ENCODE measurements around the gene CDH20.

The CDH20 gene

GRCh38 chr18:61333271-61333745 lies at the start of gene CDH20:
CDH20 (plus strand) TSS chr18:61333430.
- no peak for DNase-seq

GRCh38 chr18:61284039-61284438 lies 49.2 kb upstream of the CDH20 start:
- DNase-seq: no peak

DNA sequence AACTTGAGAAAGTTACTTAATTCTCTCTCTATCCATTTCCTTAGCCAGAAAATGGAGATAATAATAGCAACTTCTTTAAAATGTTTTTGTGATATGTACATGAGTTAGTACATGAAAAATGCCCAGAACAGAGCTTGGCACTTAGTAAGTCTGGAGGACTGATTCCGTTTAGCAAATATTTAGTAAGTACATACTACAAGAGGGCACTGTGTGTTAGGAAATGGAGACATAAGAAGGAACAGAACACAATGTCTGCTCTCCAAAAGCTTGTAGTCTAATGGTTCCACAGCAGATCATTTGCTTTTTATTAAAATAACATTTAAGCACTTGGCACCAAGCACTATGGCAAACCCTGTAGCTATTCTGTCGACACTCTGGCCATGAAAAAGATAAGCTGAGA lies 47.5 kb upstream of the CDH20 start:
- no peak for DNase-seq

DNA sequence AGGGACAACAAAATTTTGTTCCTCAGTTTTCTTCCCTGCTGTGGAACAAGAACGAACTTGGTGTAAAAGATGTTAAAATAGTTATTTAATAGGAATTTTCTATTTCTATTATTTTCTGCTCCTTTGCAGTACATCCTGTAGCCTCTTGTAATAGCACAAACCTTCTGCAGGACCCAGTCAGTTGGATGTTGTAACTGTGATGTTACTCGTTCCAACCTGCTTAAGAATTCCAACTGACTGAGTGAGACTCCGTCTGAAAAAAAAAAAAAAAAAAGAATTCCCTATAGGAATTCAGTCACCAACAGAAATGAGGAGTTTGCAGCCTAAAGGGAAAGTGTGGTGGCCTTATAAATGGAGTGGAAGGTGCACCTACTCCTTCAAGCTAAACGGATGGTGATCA lies 46.4 kb upstream of the CDH20 start:
- no peak for DNase-seq

GRCh38 chr18:61290616-61291015 lies 42.6 kb upstream of the CDH20 start:
- DNase-seq: no peak

DNA sequence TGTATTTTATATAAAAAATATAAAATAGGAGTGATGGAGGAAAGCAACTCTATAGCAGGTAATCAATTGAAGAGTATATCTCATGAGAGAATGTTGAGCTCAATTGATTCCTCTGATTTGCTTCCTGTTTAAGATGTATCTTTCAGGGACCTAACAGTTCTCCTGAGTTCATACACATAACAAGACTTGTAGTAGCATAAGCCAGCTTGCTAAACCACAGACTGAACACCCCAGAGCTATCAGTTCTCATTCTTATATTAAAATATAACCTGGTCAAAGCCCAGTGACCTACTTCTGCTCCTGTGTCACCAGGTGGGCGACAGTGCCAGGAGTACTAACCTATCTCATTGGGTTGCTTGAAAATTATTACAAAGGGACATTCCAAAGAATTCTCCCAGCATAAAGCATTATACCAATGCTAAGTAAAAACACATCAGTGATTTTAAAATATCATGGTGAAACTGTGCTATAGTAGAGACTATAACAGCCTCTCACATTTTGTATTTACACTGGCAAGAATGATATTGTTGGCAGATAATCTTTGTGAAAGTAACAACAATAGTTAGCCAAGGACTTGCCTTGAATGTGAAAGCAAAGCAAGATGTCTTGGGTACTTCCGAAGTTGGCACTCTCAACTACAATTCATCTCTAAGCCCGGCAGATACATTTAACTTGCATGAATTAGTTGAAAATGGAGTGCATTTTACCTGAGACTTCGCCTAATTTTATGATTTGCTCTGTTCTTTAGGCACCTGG lies 40.8 kb upstream of the CDH20 start:
- DNase-seq: no peak

DNA sequence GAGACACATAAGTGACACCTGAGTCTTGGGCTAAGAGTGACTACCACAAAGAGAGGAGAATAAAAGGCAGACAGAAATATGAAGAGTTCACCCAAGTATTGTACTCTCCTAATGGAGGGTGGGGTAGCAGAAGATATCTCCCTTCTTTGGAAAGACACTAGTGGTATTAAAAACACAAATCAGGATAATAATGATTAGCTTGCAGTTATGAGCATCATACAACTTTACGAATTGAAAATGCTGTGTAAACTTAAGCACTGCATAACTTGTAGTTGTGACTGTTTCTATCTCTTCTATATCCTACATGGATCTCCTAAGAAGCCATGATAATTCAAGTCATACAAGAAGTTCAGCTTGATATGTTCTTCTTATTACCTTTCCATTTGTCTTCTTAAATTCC lies 38.1 kb upstream of the CDH20 start:
- DNase-seq: no peak

- no peak for DNase-seq
Observed at GRCh38 chr18:61308004-61308403, 25.2 kb upstream of the CDH20 start.

DNA sequence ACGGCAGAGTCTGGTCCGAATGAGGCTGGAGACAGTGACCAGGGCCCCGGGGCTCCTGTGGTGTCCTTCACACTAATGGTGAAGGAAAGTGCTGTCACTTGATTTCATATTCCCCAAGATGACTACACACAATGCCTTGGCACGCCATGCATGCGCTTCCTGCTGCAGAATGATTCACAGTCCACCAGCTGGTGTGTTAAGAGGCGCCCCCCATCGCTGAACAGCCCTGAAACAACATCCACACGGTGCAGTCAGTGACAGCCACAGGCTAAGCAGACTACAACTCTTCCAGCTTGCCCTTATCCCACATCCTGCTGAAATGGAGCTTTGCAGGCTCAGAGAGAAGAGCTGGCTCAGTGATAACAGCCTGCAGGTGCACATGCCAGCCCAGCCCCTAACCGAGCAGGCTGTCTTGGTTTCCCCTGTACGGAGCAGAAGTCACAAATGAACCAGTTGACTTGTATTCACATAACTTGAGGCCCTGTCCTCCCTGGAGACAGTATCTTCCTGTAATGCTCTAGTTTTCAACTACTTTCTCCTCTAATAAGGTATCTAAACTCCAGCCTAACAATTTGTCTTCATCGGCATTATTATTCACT lies 24.3 kb upstream of the CDH20 start:
- DNase-seq: no peak

GRCh38 chr18:61322265-61322873 lies 10.9 kb upstream of the CDH20 start:
- peak; percentile 73 for DNase-seq

DNA sequence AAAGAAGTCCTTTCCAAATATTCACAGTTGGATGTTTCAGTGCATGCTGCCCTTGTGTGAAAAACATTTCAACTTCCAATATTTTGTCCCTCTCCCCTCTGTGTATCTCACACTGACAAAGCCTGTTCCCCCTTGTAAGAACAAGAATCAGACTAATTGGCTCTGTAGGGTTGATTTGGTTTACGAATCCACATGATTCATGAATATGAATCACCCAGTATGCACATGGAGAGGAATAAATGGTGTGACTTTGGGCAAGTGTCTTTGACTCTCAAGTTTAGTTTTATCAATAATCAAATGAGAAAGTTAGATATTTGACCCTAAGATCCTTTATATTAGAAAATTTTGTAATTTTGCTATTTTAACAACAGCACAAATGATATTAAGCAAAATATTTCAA lies 9.3 kb upstream of the CDH20 start:
- no peak for DNase-seq

- DNase-seq: no peak
Observed at GRCh38 chr18:61326407-61326806, 6.8 kb upstream of the CDH20 start.

- DNase-seq: no peak
Observed at GRCh38 chr18:61329398-61329797, 3.8 kb upstream of the CDH20 start.

- no peak for DNase-seq
Observed at GRCh38 chr18:61331051-61331450, 2.2 kb upstream of the CDH20 start.

DNA sequence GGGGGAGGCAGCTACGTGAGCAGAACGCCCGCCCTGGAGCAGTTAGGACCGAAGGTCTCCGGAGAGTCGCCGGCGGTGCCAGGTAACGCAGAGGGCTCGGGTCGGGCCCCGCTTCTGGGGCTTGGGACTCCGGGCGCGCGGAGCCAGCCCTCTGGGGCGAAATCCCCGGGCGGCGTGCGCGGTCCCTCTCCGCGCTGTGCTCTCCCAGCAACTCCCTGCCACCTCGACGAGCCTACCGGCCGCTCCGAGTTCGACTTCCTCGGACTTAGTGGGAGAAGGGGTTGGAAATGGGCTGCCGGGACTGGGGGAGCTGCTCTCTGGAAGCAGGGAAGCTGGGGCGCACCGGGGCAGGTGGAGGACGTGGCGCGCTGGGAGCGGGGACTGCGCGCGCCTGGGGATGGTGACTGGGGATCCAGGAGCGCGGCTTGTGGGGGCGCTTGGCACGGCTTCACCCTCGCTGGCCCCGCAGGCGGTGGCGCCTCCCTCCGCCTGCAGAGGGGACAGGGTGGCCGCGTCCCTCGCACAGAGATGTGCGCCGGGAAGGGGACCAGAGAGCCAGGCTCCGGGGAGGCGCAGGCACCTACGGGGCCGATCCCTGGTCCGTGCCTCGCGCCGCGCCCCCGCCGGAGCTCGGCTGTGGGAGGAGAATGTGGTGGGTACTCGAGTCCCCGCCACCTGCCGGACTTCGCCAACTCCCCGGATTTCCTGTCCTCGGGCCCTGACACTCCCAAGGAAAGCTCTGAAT lies 688 bp downstream of the CDH20 start:
- no peak for DNase-seq

GRCh38 chr18:61334491-61334850 lies 1.2 kb downstream of the CDH20 start:
- no peak for DNase-seq

DNA sequence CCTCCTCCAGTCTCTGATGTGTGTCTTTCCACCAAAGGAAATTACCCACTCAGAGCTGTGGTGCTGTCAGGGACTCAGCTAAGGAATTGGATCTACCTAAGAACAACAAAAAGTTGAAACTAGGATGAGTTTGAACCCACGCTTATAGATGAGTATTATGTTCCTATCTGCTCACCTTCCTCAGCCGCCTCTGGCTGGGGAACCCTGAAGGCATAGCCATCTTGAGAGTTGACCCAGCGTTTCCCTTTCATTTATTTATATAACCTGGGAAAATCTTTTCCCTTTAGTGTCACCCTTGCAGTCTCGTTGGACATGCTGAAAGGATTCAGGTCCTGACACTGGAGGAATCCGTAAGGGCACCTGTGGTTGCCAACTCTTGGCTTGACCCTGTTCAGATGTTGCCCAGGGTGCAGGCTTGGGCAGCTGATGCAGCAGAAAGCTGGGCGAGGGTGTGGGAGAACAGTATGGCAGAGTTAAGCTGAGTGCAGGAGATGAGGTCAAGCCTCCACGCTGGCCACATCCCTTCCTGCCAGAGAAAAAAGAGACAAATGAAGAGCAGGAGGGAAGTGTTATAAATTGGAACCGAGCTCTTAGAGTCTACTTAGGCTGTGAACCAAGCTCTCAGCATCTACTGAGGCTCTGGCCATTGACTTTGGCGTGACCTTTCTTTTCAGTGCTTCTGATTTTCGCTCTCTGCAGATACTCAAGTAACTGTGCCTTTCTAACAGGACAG lies 1.9 kb downstream of the CDH20 start:
- no peak for DNase-seq

GRCh38 chr18:61335684-61336555 lies 2.7 kb downstream of the CDH20 start:
- no peak for DNase-seq

DNA sequence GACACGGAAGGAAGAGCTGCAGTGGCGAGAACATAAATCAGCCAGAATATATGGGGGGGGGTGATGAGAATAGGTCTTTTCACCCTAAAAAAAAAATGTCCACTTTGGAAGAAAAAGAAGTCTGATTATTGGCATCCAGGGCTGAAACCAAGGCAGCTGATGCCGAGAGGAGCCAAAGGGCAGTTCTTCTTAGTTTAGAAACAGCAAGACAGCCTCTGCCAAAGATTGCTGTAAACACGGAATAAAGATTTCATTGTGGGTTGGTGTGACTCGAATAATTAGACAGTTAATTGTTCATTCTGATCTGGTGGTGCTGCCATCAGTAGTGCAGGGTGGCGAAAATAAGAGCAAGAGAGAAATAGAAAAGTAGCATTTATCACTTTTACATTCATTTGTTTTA lies 3.5 kb downstream of the CDH20 start:
- DNase-seq: no peak

DNA sequence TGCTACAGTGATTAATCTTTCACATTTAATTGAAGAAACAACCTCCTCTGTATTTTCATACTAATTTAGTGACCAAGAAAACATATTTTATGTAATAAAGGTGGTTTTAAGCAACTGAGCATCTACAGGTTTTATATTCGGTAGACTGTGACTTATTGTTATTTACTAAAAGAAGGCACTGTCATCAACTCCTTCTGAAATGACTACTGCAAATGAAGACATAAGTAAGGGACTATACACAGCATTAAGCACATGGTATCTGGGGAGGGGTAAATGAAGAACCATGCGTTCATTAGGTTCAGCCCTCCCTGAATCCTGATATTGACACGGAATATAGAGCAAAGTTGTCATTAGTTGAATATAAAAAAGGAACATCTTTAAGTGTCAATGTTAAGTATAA lies 4.3 kb downstream of the CDH20 start:
- DNase-seq: no peak

DNA sequence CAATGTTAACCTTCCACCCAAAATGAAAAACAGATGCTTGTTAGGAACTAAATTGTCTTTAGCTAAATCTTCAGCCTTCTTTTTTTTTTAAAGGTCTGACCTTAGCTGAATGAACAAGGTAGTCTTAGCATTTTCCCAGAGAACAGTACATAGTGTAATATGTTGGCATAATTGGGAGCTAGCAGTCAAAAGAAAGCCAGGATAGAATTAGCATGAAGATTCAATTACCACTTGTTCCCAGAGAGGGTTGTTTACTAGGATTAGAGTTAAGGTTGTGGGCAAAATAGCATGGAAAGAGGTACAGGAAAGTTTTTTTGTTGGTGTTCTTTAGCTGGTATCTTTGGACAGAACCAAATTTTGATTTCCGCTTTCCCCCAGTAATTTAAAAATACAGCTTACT lies 6.9 kb downstream of the CDH20 start:
- DNase-seq: no peak

DNA sequence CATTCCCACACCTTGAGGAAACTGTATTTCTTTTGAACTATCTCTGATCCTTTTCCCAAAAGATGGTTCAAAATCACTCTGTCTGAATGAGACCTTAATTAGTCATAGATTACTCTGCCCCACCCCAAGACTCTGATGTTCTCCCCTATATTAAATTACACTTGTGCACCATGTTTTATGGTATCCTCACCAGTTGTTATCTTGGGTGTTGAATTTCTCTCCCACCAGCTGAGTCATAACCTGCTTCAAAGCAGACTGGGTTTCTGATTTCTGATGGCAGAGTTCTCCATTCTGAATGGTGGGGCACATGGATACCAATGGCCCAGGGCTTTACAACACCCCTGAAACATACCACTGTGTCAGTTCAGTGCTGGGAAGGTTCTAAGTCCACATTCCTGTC lies 15.0 kb downstream of the CDH20 start:
- DNase-seq: no peak

All from activated CD4-positive, alpha-beta T cell treated with anti-CD3 and anti-CD28 coated beads, Interleukin-2, Interleukin-6, amounts not matched to agents 100 ng/mL and 50 ng/mL, durations not matched to agents 16 hours and 8 hours (primary cell).